K562 (cell line): ENCODE results near the gene IZUMO1R. TPM values are rescaled to one million over a fixed set of nuclear protein-coding genes. Genes with fewer than 3 reads are reported as not detected.

ENCODE experiments used
- CHCHD3 ChIP-seq: fragments of 250-450 bp; sonication (Bioruptor Pico); IDR thresholded peaks from 2 replicates; pipeline ENCODE4 v2.1.2; 2022; ENCODE audit warnings: mild to moderate bottlenecking
- CTCF ChIP-seq, 3 experiments: IDR thresholded peaks in 2 of 3; conservative IDR thresholded peaks in 1 of 3; 2 replicates each; pipeline ENCODE4 v1.5.1; 2011 to 2012; ENCODE audit warnings: low read length in 3 of 3, mild to moderate bottlenecking in 3 of 3, control low read depth in 2 of 3, improper control_type of control experiment in 1 of 3, inconsistent platforms in 1 of 3, low read depth in 1 of 3, mixed read lengths in 1 of 3, moderate library complexity in 1 of 3; ENCODE audit not compliant: insufficient read depth in 2 of 3
- GATAD2B ChIP-seq: fragments of 450-650 bp; IDR thresholded peaks from 2 replicates; pipeline ENCODE4 v1.6.1; 2017; ENCODE audit warnings: mild to moderate bottlenecking, borderline replicate concordance
- JUND ChIP-seq, 2 experiments: IDR thresholded peaks; 2 replicates in 1 of 2; 3 replicates in 1 of 2; pipeline ENCODE4 v1.6.1; 2011; ENCODE audit warnings: borderline replicate concordance in 2 of 2, low read depth in 2 of 2, low read length in 2 of 2, improper control_type of control experiment in 1 of 2, missing biosample characterization in 1 of 2, missing genetic modification characterization in 1 of 2, missing genetic modification reagents in 1 of 2
- KLF16 ChIP-seq: IDR thresholded peaks from 2 replicates; pipeline ENCODE4 v1.6.1; 2016; ENCODE audit warnings: antibody characterized with exemption
- LARP7 ChIP-seq: fragments of 450-650 bp; IDR thresholded peaks from 2 replicates; pipeline ENCODE4 v1.6.1; 2016
- MAZ ChIP-seq, 2 experiments: fragments of 450-650 bp in 1 of 2; sonication (generic) in 1 of 2; formaldehyde crosslinking; IDR thresholded peaks in 1 of 2; conservative IDR thresholded peaks in 1 of 2; 2 replicates each; pipeline versions ENCODE4 v1.4.0 to v1.5.0; 2020; ENCODE audit warnings: mild to moderate bottlenecking in 1 of 2, missing genetic modification reagents in 1 of 2
- MYNN ChIP-seq, 2 experiments: sonication (generic); formaldehyde crosslinking in 1 of 2; IDR thresholded peaks; 2 replicates each; pipeline versions ENCODE4 v1.5.0 to v1.6.1; 2016 to 2020; ENCODE audit warnings: antibody characterized with exemption in 1 of 2, missing genetic modification reagents in 1 of 2
- POLR2A ChIP-seq: fragments of 450-650 bp; conservative IDR thresholded peaks from 2 replicates; pipeline ENCODE4 v1.6.1; 2016
- RAD21 ChIP-seq, 2 experiments: fragments of 250-450 bp in 1 of 2; fragments of 450-650 bp in 1 of 2; sonication (Bioruptor Pico) in 1 of 2; formaldehyde crosslinking in 1 of 2; IDR thresholded peaks in 1 of 2; conservative IDR thresholded peaks in 1 of 2; 2 replicates each; pipeline versions ENCODE4 v1.4.0 to v1.8.0; 2020 to 2022; ENCODE audit warnings: mild to moderate bottlenecking in 2 of 2, moderate library complexity in 1 of 2
- SAFB2 ChIP-seq: fragments of 200-400 bp; formaldehyde crosslinking; IDR thresholded peaks from 2 replicates; pipeline ENCODE4 v1.6.1; 2018; ENCODE audit warnings: borderline replicate concordance, low read length, low read depth, moderate library complexity; ENCODE audit not compliant: severe bottlenecking
- STAG1 ChIP-seq: sonication (generic); formaldehyde crosslinking; IDR thresholded peaks from 2 replicates; pipeline ENCODE4 v1.5.0; 2020; ENCODE audit warnings: missing genetic modification reagents, borderline replicate concordance
- TCF7L2 ChIP-seq: fragments of 150-350 bp; IDR thresholded peaks from 2 replicates; pipeline ENCODE4 v1.6.1; 2016; ENCODE audit warnings: low read depth, mild to moderate bottlenecking, low read length, moderate library complexity
- TFAM ChIP-seq: fragments of 250-450 bp; sonication (Bioruptor Pico); conservative IDR thresholded peaks from 2 replicates; pipeline ENCODE4 v1.5.0; 2021; ENCODE audit warnings: mild to moderate bottlenecking, moderate library complexity
- ZNF311 ChIP-seq: fragments of 250-450 bp; sonication (Bioruptor Pico); IDR thresholded peaks from 2 replicates; pipeline ENCODE4 v1.4.0; 2020; ENCODE audit warnings: mild to moderate bottlenecking, moderate library complexity
- ZNF512 ChIP-seq: IDR thresholded peaks from 2 replicates; pipeline ENCODE4 v1.6.1; 2016; ENCODE audit warnings: missing genetic modification characterization, missing compliant biosample characterization
- ZNF644 ChIP-seq: fragments of 200-800 bp; sonication (Bioruptor generic); IDR thresholded peaks from 2 replicates; pipeline ENCODE4 v1.6.1; 2016; ENCODE audit warnings: low read depth, missing genetic modification characterization, missing compliant biosample characterization
- ZNF764 ChIP-seq: fragments of 250-450 bp; sonication (Bioruptor Pico); IDR thresholded peaks from 2 replicates; pipeline ENCODE4 v1.4.0; 2020; ENCODE audit warnings: low read depth, mild to moderate bottlenecking, moderate library complexity
- ZNF77 ChIP-seq: fragments of 250-450 bp; sonication (Bioruptor Pico); IDR thresholded peaks from 2 replicates; pipeline ENCODE4 v1.5.0; 2020
- polyA plus RNA-seq, 8 experiments: library from polyadenylated mRNA; depleted of rRNA in 4 of 8; stranded (reverse) in 5 of 8; unstranded in 3 of 8; fragments of >200 nt; fragmentation: Nextera tagmentation in 2 of 8; fragmentation: Illumina TruSeq in 1 of 8; extraction: Ambion mirVana in 2 of 8; extraction: Trizol in 1 of 8; gene quantifications; 2 replicates each; pipeline versions ENCODE4 v1.2.1 to v1.2.3, GENCODE V29; 2011 to 2014; ENCODE audit warnings: inconsistent platforms in 1 of 8, missing spikeins in 1 of 8
- total RNA-seq, 7 experiments: library from RNA; depleted of rRNA in 6 of 7; stranded (reverse); fragments of >200 nt in 6 of 7; fragmentation: Illumina TruSeq in 2 of 7; extraction: Trizol in 2 of 7; gene quantifications; 2 replicates each; pipeline versions ENCODE4 v1.2.1 to v1.2.3, GENCODE V29; 2011 to 2021; ENCODE audit warnings: low replicate concordance in 1 of 7
- TF ChIP-seq, protein P1 (sequence below): fragments of 450-650 bp; formaldehyde crosslinking; IDR thresholded peaks from 2 replicates; pipeline ENCODE4 v1.4.0; 2020; ENCODE audit warnings: mild to moderate bottlenecking, moderate library complexity
- TF ChIP-seq, protein P2 (sequence below): IDR thresholded peaks from 2 replicates; pipeline ENCODE4 v1.6.1; 2014; ENCODE audit warnings: antibody characterized with exemption

IZUMO1R gene
- total and polyA plus RNA-seq, 9 of the 15 experiments (the other 6 are each of a cell fraction or from before 2014, with no cell fraction given), result not detected

DNA sequence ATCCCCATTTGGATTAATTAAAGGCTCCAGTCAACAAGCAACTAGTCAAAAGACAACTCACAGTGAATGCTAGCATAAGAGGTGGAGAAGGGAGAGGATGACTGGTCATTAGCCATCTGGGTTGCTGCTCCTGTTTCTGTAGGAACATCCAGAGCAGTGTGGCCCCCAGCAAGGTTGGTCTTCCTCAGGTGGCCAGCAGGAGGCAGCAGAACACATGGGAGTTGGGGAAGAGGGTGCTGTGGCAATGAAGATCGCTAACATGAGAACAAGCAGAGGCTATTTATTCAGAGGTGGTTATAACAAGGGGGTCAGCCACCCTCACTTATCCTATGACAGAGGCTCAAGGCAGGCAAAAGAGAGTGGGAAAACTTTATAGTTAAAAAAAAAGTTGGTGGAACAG, 21.3 kb downstream of the IZUMO1R start (continued):
- TF ChIP-seq, protein P1, sequence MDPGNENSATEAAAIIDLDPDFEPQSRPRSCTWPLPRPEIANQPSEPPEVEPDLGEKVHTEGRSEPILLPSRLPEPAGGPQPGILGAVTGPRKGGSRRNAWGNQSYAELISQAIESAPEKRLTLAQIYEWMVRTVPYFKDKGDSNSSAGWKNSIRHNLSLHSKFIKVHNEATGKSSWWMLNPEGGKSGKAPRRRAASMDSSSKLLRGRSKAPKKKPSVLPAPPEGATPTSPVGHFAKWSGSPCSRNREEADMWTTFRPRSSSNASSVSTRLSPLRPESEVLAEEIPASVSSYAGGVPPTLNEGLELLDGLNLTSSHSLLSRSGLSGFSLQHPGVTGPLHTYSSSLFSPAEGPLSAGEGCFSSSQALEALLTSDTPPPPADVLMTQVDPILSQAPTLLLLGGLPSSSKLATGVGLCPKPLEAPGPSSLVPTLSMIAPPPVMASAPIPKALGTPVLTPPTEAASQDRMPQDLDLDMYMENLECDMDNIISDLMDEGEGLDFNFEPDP (CRISPR knock-in tag), result no peak
- no peak for TF ChIP-seq MYNN (IDR thresholded peaks at IDR 0.05)
- no peak for TF ChIP-seq MYNN (CRISPR knock-in tag; IDR thresholded peaks at IDR 0.05)
- TF ChIP-seq ZNF644 (tag), result no peak
- TF ChIP-seq TCF7L2, result no peak
- 0 out of 2 replicates have a peak, but pooled peaks have one; percentile 13 for TF ChIP-seq JUND (IDR thresholded peaks at IDR 0.05; ENCODE audit: borderline replicate concordance, low read depth, low read length)
- no peak for TF ChIP-seq JUND (tag; IDR thresholded peaks at IDR 0.05; ENCODE audit: borderline replicate concordance, low read depth, low read length)
- no peak for TF ChIP-seq SAFB2
- no peak for TF ChIP-seq ZNF77 (CRISPR knock-in tag)
- peak; percentile 83 to 87 for TF ChIP-seq RAD21 (CRISPR knock-in tag; conservative IDR thresholded peaks at IDR 0.05 in 1 of 2, IDR thresholded peaks at IDR 0.05 in 1 of 2)
- no peak for TF ChIP-seq POLR2A
- TF ChIP-seq ZNF512 (tag), result no peak
- TF ChIP-seq CHCHD3 (CRISPR knock-in tag), result no peak
- TF ChIP-seq, protein P2, sequence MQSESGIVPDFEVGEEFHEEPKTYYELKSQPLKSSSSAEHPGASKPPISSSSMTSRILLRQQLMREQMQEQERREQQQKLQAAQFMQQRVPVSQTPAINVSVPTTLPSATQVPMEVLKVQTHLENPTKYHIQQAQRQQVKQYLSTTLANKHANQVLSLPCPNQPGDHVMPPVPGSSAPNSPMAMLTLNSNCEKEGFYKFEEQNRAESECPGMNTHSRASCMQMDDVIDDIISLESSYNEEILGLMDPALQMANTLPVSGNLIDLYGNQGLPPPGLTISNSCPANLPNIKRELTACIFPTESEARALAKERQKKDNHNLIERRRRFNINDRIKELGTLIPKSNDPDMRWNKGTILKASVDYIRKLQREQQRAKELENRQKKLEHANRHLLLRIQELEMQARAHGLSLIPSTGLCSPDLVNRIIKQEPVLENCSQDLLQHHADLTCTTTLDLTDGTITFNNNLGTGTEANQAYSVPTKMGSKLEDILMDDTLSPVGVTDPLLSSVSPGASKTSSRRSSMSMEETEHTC, result no peak
- TF ChIP-seq CTCF (IDR thresholded peaks at IDR 0.05 in 2 of 3, conservative IDR thresholded peaks at IDR 0.05 in 1 of 3; ENCODE audit: insufficient read depth in 2 of 3, low read depth in 1 of 3, low read length in 3 of 3), result peak; percentile 79 to 84 (median 80)
- TF ChIP-seq TFAM, result no peak
- no peak for TF ChIP-seq ZNF311 (CRISPR knock-in tag)
- 0 out of 2 replicates have a peak, but pooled peaks have one; percentile 16 for TF ChIP-seq STAG1 (CRISPR knock-in tag)
- TF ChIP-seq KLF16, result no peak
- peak; percentile 92 for TF ChIP-seq ZNF764 (CRISPR knock-in tag)
- TF ChIP-seq LARP7, result no peak
- TF ChIP-seq MAZ (CRISPR knock-in tag; conservative IDR thresholded peaks at IDR 0.05 in 1 of 2, IDR thresholded peaks at IDR 0.05 in 1 of 2), result peak in 1 of 2 experiments; percentile 75; a peak in 2 of 4 replicates
- TF ChIP-seq GATAD2B, result no peak
